DOHH2 (cell line): Measurements from ENCODE around the gene COMMD7.

Source experiments
- H3F3A ChIP-seq: fragments of 200-600 bp; sonication (generic), shearing (Covaris generic); 2 replicates; pipeline ENCODE4 v1.6.0; 2016; ENCODE audit warnings: antibody characterized with exemption, mild to moderate bottlenecking; ENCODE audit not compliant: control insufficient read depth, insufficient read depth
- H3K27ac ChIP-seq: fragments of 200-600 bp; sonication (generic); 2 replicates; pipeline ENCODE4 v1.5.1; 2014; ENCODE audit warnings: low read depth, mild to moderate bottlenecking, low read length, moderate library complexity
- H3K27me3 ChIP-seq: fragments of 200-600 bp; sonication (generic); 2 replicates; pipeline ENCODE4 v1.6.1; 2014; ENCODE audit warnings: mild to moderate bottlenecking, low read length, mixed read lengths; ENCODE audit not compliant: control insufficient read depth
- H3K36me3 ChIP-seq: fragments of 200-600 bp; sonication (generic); 2 replicates; pipeline ENCODE4 v1.6.1; 2014; ENCODE audit warnings: mild to moderate bottlenecking, low read length, moderate library complexity, mixed read lengths; ENCODE audit not compliant: control insufficient read depth
- H3K4me1 ChIP-seq: fragments of 200-600 bp; sonication (generic); 2 replicates; pipeline ENCODE4 v1.6.1; 2014; ENCODE audit warnings: mild to moderate bottlenecking, low read length, mixed read lengths; ENCODE audit not compliant: control insufficient read depth
- H3K4me2 ChIP-seq: fragments of 200-600 bp; sonication (generic); 2 replicates; pipeline ENCODE4 v1.6.0; 2014; ENCODE audit warnings: mild to moderate bottlenecking, low read length, moderate library complexity
- H3K4me3 ChIP-seq: fragments of 200-600 bp; sonication (generic); 2 replicates; pipeline ENCODE4 v1.5.1; 2014; ENCODE audit warnings: mild to moderate bottlenecking, low read length, mixed read lengths
- H3K79me2 ChIP-seq: fragments of 200-600 bp; sonication (generic); 2 replicates; pipeline ENCODE4 v1.6.1; 2014; ENCODE audit warnings: mild to moderate bottlenecking, low read length, mixed read lengths; ENCODE audit not compliant: control insufficient read depth
- H3K9me2 ChIP-seq: fragments of 200-600 bp; sonication (generic); replicated peaks from 2 replicates; pipeline ENCODE4 v1.6.1; 2014; ENCODE audit warnings: mild to moderate bottlenecking, low read length, mixed read lengths; ENCODE audit not compliant: control insufficient read depth
- H3K9me3 ChIP-seq: fragments of 200-600 bp; sonication (generic); 2 replicates; pipeline ENCODE4 v1.6.1; 2014; ENCODE audit warnings: antibody characterized with exemption, low read length, mixed read lengths; ENCODE audit not compliant: control insufficient read depth, insufficient read depth
- H4K20me1 ChIP-seq: fragments of 200-600 bp; sonication (generic); 2 replicates; pipeline ENCODE4 v1.6.0; 2014; ENCODE audit warnings: low read depth, mild to moderate bottlenecking, antibody characterized with exemption, low read length, moderate library complexity; ENCODE audit not compliant: control insufficient read depth, insufficient read depth
- EZH2phosphoT487 ChIP-seq: fragments of 200-600 bp; sonication (generic); IDR thresholded peaks from 2 replicates; pipeline ENCODE4 v1.6.1; 2017; ENCODE audit warnings: borderline replicate concordance, mild to moderate bottlenecking, antibody characterized with exemption, low read length, moderate library complexity, mixed read lengths
- TF ChIP-seq, protein P1 (sequence below): fragments of 200-600 bp; sonication (generic); IDR thresholded peaks from one replicate; pipeline ENCODE4 v1.5.1; 2014; ENCODE audit warnings: antibody characterized with exemption, mild to moderate bottlenecking, low read depth, low read length; ENCODE audit not compliant: poor library complexity, severe bottlenecking

The COMMD7 gene

DNA sequence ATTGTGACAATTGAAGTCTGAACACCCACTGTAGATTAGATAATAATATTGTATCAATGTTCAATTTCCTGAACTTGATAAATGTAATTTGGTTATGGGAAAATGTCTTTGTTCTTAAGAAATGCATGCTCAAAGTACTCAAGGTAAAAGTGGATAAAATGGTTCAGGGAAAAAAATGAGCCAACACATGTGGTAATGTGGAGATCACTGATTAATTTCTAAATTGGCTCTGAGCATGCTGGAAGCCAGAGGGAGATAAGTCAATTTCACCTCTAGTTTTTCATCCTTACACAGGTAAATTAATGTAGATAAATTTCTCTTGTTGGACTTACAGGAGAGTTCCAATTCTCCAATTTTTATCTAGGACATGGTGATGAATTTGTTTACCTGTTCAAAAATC, 8.0 kb upstream of the COMMD7 start:
- TF ChIP-seq EZH2phosphoT487, result no peak
- TF ChIP-seq, protein P1, sequence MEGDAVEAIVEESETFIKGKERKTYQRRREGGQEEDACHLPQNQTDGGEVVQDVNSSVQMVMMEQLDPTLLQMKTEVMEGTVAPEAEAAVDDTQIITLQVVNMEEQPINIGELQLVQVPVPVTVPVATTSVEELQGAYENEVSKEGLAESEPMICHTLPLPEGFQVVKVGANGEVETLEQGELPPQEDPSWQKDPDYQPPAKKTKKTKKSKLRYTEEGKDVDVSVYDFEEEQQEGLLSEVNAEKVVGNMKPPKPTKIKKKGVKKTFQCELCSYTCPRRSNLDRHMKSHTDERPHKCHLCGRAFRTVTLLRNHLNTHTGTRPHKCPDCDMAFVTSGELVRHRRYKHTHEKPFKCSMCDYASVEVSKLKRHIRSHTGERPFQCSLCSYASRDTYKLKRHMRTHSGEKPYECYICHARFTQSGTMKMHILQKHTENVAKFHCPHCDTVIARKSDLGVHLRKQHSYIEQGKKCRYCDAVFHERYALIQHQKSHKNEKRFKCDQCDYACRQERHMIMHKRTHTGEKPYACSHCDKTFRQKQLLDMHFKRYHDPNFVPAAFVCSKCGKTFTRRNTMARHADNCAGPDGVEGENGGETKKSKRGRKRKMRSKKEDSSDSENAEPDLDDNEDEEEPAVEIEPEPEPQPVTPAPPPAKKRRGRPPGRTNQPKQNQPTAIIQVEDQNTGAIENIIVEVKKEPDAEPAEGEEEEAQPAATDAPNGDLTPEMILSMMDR, result no peak
- Histone ChIP-seq H3K4me1 (no peaks in the 10 kb centered on the region), H3K9me3 (no peaks in the 10 kb centered on the region), H3K79me2 (no peaks in the 10 kb centered on the region), H3K9me2 (no peaks in the 10 kb centered on the region), H4K20me1 (no peaks in the 10 kb centered on the region), H3K4me3 (no peak overlapping the region), H3K27ac (no peak overlapping the region), H3F3A (0 out of 2 replicates have a peak, but pooled peaks cover 2% of the 10 kb centered on the region), H3K27me3 (no peaks in the 10 kb centered on the region), H3K4me2 (no peak overlapping the region), H3K36me3 (no peaks in the 10 kb centered on the region)

DNA sequence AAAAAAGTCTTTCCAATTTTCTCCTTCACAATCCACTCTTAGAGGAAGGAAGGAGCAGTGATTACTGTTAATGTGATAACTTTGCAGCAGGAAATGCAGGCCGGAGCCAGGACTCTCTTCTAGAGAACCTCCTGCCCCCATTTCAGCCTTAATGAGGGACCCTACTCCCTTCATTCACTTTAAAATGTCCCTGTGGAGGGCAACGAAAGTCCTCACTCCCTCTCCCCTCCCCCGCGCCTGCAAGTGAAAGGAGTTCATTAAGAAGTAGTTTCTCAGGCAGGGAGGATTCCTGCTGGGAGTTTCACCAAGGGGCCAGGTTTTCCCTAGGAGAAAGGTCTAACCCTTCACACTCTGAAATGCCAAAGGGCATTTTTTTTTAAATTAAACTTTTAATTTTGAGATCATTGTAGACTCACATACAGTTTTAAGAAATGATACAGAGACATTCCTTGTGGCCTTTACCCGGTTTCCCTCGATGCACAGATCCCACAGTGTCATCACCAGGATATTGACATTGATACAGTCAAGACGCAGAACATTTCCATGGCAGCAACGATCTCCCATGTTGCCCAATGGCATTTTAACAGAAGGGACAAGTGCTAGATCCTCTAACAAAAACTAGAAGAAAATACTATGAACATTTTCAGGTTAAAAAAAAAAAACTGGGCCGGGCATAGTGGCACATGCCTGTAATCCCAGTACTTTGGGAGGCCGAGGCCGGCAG, 6.8 kb upstream of the COMMD7 start:
- Histone ChIP-seq H3F3A (0 out of 2 replicates have a peak, but pooled peaks cover 2% of the 10 kb centered on the region), H3K4me1 (peaks cover 1% of the 10 kb centered on the region), H3K79me2 (no peaks in the 10 kb centered on the region), H3K4me3 (no peak overlapping the region), H3K9me2 (no peaks in the 10 kb centered on the region), H3K27ac (no peak overlapping the region), H3K27me3 (no peaks in the 10 kb centered on the region), H3K4me2 (no peak overlapping the region), H3K9me3 (no peaks in the 10 kb centered on the region), H4K20me1 (no peaks in the 10 kb centered on the region), H3K36me3 (no peaks in the 10 kb centered on the region)
- TF ChIP-seq, protein P1, result no peak
- no peak for TF ChIP-seq EZH2phosphoT487

DNA sequence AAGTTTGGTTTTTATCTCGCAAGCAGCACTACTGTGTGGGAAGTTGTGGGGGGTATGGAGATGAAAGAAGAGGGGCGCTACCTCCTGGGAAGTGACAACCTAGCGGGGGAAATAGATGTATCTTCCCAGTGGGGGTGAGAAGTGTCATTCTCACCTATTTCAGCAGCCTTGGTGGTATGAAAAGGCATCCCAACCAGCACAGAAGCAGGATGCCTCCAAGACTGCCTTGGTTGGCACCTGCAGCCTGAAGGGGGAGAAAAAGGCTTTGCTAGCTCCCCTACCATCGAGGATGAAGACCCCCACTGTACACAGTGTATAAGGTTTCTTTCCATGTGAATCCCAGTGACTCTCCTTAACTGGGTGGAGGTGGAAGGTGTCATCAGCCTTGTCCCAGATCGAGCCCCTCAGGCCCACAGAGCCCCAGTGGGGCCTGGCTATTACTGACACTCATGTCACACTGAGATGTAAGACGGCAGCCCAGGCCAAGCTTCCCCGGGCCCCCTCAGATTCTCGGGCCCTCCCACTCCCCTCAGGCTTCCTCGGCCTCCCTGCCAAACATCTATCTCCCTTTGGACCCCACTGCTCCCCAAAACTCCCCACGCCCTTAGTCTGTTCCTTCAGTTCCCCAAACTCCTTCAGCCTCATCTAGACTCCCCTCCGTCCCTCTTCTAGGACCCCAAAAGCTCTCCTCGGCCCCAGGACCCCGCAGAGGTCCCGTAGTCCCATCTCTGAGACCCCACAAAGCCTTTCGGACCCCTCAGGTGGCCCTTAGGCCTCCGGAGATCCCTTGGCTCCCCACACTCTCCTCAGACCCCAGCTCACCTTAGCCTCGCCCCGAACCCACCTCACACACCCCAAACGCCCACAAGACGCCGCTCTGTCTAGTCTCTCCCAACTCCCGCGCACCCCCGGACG, 688 bp downstream of the COMMD7 start:
- Histone ChIP-seq H3K4me2 (peak overlapping the region; percentile 74), H3K4me1 (peaks cover 25% of the 10 kb centered on the region), H3K79me2 (peaks cover 8% of the 10 kb centered on the region), H3K36me3 (no peaks in the 10 kb centered on the region), H4K20me1 (no peaks in the 10 kb centered on the region), H3K27me3 (no peaks in the 10 kb centered on the region), H3K9me3 (no peaks in the 10 kb centered on the region), H3K4me3 (peak overlapping the region; percentile 69), H3K27ac (peak overlapping the region; percentile 9; the same call in 1 of the 2 replicates), H3K9me2 (no peaks in the 10 kb centered on the region), H3F3A (0 out of 2 replicates have a peak, but pooled peaks cover 2% of the 10 kb centered on the region)
- no peak for TF ChIP-seq EZH2phosphoT487
- TF ChIP-seq, protein P1, result no peak
